Measurements from ENCODE around the gene PNMA6A.
"Not testable (repeated sequence)": the region's sequence is repeated elsewhere in the genome, so short reads cannot be mapped to it uniquely, and the experiment has no call there.

Gene PNMA6A

DNA sequence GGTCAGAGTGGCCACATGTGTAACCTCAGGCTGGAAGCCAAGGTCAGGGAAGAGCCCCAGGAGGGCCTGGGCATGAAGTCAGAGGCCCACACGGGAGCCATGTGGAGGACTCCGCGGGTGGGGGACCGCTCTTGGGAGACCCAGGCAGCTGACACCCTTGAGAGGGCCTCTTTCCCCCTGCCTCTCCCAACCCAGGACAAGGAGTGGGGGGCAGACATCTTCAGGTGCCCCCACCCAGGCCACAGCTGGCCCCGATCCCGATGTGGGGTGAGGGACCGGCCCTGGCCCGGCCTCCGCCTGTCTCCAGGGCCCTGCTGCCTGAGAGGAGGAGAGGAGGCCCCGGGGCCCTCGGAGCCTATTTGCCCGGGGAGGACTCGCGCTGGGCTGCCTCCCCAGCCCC is 3.1 kb downstream of the PNMA6A start:
- DNase-seq (ENCODE audit: low spot score) = no peak

- DNase-seq (ENCODE audit: low spot score) = not testable (repeated sequence)
Measured at GRCh38 chrX:153077437-153078135, 5.3 kb downstream of the PNMA6A start.

DNA sequence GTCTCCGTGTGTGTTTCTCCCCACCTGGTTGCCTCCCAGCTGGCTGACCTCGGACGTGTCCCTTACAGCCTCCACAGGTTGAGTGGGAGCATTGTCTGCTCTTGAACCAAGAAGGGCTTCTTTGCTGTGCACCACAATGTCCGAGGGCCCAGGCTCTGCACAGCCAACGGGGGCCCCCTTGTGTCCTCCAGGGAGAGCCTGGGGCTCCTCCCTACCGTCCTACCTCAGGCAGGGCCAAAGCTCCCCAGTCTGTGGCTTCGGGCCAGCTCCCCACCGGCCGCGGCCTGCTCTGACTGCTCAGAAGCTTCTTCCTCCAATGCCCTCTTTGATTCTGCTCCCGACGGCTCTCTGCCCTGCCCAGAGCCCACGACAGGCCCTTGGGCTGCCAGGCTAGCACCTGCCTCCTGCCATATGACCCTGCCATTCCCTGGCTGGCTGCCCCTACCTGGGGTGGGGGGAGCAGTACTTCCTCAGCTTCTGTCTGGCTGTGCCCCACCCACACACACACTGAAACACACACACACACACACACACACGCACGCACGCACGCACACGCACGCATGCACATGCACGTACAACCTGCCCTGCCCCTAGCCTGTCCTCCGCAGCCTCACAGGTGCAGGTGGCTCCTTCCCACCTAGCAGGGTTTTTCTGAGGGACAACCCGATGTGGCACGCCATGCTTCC is 11.1 kb downstream of the PNMA6A start:
- DNase-seq (ENCODE audit: low spot score) = not testable (repeated sequence)

DNA sequence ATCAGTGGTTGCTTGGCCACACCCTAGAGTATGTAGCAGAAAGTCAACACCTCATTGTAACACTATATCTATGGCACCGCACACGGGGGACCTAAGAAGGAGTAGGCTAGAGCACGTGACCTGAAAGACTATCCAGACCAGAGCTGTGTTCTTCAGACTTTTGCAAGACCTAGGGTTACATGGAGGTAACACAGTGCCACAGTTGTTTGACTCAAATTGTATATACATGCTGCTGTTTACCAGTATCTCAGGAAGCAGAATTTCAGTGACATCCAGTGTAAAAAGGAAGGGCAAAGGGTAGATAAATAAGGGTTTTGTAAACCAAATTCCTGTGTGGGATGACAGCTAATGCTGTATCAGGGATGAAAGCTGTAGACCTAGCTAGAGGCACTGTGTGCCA is 30.2 kb downstream of the PNMA6A start:
- no peak for DNase-seq (ENCODE audit: low spot score)

DNA sequence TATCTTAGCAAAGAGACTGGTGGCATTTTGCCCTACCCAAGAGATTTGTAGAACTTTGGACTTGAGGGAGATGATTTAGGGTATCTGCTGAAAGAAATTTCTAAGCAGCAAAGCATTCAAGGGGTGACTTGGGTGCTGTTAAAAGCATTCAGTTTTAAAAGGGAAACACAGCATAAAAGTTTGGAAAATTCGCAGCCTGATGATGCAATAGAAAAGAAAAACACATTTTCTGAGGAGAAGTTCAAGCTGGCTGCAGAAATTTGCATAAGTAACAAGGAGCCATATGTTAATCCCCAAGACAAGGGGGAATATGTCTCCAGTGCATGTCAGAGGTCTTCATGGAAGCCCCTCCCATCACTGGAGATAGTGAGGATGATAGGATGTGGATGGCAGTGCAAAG is 32.7 kb downstream of the PNMA6A start:
- DNase-seq (ENCODE audit: low spot score) = not testable (repeated sequence)

DNA sequence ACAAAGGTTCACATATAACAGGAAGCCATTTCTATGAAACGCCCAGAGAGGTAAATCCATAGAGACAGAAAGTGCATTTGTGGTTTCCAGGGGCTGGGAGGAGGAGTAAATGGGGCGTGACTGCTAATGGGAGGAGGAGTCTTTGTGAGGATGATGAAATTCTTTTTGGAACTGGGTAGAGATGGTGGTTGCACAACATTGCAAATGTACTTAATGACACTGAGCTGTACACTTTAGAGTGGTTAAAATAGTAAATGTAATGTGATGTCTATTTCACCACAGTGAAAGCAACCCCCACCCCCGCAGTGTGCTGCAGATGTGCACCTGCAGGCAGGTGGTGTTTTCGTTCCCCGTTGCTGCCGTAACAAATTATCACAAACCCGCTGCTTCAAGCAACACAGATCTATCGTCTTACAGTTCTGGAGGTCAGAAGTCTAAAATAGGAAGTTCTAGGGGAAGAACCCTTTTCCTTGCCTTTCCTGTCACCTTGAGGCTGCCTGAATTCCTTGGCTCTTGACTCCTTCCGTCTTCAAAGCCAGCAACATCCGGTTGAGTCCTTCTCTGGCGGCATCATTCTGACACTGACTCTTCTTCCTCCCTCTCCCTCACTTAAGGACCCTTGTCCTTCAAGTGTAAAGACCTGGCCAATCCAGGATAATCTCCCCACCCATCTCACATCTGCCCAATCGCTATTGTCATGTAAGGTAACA is 34.0 kb downstream of the PNMA6A start:
- DNase-seq (ENCODE audit: low spot score) = not testable (repeated sequence)

GRCh38 chrX:153110735-153111134 is 38.5 kb downstream of the PNMA6A start:
- DNase-seq (ENCODE audit: low spot score) = not testable (repeated sequence)

DNA sequence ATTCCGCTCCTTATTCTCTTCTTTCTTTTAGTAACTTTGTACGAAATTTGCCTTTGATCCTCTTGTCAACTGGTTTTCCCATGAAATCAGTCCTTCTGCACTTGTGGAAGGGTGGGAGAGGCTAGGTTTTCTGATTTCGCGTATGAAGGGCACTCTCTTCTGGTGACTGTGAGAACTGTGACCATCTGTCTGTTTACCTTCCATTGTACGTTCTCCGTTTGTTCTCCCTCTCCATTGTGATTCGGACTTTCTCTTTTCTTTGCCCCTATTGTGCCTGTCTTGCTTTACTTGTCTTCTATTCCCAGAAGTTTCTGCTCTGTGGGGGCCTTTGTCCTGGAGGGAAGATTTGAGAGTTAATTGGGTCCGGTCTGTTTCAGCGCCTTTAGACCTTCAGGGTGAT is 41.6 kb downstream of the PNMA6A start:
- DNase-seq (ENCODE audit: low spot score) = not testable (repeated sequence)

DNA sequence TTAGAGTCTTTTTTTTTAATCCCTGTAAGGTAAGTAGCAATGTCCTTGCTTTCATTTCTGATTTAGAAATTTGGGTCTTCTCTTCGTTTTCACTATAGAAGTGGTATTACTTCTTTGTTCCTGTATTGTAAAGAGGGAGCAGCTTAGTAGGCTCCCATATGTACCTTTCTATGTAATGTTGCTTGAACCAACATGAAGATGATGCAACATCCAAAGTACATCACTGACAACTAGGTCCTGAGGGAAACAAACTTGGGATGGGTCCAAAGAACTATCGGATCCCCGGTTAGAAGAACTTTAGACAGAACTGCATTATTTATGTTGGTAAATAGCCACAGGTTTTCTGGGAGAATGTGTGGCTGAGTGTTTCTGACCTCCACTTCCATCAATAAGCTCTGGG is 45.5 kb downstream of the PNMA6A start:
- DNase-seq (ENCODE audit: low spot score) = not testable (repeated sequence)

DNA sequence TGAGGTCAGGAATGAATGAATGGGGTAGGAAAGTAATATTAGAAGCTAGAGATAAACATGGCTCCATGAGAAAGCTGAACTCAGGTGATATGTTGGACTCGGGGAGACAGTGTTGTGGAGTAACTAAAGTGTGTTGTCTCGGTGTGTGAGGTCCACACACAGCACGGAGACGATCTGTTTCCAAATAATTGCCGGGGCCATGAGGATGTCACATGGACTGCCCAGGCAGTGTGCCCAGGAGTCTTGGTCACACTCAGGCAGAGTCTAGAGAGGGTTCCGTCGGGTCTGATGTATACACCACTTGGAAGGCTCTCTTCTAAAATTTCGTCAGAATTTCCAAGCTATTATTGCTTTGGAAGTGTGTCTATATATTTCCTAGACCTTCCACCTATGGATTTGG is 48.0 kb downstream of the PNMA6A start:
- not testable (repeated sequence) for DNase-seq (ENCODE audit: low spot score)

- DNase-seq (ENCODE audit: low spot score) = not testable (repeated sequence)
Measured at GRCh38 chrX:153123468-153123867, 51.2 kb downstream of the PNMA6A start.
